DMS153 treated with DMSO at 0.1 percent for 48 hours (cell line): ENCODE measurements around the gene CRIP1.

ENCODE experiments used
- DNase-seq: peaks from one replicate; lab custom pipeline; 2025; ENCODE audit not compliant: unreplicated experiment; lab: John Stamatoyannopoulos, UW

CRIP1 gene

DNA sequence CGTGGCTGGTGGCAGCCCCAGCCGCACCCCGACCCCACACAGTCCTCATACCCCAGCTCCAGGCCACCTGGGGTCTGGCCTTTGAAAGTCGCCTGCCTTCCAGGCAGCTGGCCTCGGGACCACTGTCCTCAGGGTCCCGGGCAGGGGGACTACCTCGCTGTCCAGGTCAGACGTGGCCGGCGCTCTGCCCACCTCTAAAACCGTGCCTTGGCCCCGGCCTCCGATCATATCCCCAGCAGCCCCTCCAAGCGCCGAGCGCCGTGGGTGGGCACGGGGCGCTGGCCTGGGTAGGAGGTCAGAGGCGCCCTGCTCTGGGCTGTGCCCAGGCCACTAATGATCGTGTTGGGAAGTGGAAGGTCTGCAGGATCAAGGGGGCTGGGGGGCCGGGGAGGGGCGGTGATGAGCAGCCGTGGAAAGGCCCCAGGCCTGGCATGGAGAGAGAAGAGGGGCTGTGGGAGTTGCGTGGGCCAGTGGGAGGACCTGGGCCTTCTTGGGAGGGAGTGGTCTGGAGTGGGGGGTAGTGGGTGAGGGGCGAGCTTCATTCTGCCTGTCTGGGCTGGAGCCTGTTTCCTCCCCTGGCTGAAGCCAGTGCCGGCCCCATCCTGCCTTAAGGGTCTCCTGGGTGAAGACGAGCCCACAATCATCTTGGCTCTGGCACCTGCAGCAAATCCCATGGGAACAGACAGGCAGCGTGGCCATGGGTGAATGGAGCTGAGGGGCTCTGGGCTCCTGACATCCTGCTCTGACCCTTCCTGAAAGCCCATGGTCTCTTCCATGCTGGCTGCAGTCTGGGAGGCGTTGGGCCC, 44.6 kb downstream of the CRIP1 start:
- DNase-seq: no peak

DNA sequence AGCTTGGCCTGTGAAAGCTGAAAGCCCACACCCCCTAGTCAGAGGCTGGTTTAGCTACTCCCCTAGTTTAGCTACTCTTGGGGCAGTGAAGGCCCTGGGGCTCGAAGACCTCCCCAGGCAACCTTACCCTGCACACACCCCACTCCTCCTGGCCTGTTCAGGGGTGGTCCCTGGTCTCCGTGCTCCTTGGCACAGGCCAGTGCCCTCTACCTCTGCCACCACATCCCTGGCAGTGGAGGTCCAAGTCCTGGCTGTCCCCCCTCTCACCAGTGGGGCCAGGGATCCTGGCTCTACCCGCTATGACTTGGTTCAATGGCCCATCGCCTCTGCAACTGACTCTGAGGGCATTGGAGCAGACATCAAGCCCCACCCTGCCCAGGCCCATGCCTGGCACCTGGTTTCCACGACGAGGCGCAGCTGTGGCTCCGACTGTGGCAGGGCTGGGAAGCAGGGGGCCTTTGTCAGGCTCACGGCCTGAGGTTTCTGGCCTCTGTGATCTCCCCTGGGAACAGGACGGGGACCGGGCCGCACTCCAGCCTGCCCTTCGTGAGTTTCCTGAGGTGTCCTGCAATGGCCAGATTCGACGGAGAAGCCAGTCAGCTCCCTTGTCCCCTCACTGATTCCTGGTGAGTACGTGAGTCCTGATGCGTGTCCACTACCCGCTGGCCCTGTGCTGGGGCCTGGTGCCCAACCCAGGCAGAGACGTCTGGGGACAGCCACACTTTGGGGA, 45.4 kb downstream of the CRIP1 start:
- DNase-seq: no peak

DNA sequence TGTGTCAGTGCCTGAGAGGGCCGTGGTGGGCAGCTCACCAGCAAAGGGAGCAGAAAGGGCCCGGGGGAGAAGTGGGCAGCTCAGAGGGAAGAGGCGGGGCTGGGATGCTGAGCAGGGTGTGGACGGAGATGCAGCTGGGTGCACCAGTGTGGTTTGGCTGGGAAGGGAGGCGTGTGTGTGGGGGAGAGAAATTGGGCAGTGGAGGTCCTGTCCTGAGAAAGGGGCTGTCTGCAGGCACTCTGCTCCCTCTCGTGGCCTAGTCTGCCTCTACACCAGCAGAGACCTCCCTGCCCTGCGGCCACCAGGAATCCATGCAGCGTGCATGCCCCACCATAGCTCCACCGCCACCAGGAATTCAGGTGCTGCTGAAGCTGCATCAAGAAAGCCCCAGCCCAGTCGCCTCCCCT, 46.1 kb downstream of the CRIP1 start:
- DNase-seq: no peak

DNA sequence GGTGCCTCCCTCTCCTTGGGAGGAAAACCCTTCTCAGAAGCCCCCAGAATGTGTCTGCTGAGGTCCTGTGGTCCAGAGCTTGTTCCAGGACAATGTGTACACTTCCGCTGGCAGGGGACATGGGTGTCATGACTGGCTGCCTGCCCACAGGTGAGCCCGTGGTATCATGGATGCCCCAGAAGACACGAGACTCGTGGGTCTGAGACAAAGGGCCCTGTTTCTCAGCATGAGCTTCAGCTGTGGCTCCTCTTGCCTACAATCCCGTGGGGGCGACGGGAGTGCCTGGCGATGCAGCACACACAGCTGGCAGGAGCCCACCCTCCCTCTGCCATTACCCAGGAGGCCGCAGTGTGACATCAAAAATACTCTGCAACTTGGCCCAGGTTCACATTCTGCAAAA, 46.7 kb downstream of the CRIP1 start:
- DNase-seq: no peak

DNA sequence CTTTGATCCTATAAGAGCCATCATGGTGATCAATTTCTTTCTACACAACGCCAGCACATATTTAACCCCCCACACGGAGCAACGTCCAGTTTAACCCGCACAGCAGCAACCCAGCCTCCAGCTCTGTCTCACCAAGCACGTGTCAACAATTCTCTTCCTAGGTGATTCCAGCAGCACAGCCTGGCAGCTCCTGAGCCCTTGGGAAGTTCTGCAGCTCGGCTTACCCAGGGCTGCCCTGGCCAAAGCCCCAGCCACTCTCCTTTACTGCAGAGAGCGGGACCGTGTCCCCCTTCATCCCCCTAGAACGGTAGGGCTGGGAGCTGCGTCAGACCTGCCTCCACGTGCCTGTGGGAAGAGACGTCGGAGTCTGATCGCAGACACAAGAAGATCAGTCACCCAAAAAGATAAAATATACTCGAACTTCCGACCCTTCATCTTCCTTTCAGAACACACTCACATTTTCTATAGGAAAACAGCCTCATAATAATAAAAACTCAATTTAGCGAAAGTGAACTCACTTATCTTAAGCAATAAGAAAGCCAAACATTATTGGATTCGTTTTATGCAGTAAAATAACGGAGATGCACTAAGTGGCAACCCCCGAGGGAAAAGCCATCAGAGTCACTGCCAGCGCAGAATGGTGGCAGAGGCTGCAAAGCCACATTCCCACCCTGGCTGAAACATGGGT, 47.3 kb downstream of the CRIP1 start:
- DNase-seq: no peak

DNA sequence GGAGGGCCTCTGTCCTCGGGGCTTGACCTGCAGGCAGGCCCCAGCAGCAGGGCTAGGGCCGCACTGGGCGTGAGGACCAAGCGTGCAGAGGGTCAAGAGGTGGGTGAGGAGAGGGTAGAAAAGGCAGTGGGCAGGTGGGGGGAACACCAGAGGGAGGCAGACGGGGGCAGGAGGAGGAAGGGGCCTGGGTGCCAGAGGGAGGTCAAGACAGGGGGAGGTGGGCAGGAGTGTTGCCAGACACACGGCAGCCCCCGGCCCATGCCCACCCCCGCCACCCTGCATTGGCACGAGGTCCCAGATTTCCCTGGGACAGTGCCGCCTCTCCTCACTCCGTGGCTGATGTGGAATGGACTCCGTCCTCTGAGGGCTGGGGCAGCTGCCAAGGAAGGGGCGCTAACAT, 47.9 kb downstream of the CRIP1 start:
- DNase-seq: no peak

DNA sequence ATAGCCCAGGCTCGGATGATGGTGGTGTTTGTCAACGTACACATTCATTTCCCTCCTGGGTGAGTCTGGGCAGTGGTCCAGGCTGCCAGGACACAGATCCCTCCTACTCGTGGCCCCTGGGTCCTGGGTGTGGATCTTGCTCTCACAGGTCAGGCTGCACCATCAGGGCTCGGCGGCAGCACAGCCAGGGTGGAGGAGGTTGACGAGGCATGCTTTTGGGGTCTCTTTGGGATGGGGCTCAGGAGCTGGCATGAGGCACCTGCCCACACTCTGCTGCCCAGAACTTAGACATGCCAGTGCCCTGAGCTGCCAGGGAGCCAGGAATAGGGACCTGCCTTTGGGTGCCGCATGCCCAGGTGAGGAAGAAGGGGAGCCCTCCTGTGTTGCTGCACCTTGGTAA, 49.4 kb downstream of the CRIP1 start:
- DNase-seq: no peak

DNA sequence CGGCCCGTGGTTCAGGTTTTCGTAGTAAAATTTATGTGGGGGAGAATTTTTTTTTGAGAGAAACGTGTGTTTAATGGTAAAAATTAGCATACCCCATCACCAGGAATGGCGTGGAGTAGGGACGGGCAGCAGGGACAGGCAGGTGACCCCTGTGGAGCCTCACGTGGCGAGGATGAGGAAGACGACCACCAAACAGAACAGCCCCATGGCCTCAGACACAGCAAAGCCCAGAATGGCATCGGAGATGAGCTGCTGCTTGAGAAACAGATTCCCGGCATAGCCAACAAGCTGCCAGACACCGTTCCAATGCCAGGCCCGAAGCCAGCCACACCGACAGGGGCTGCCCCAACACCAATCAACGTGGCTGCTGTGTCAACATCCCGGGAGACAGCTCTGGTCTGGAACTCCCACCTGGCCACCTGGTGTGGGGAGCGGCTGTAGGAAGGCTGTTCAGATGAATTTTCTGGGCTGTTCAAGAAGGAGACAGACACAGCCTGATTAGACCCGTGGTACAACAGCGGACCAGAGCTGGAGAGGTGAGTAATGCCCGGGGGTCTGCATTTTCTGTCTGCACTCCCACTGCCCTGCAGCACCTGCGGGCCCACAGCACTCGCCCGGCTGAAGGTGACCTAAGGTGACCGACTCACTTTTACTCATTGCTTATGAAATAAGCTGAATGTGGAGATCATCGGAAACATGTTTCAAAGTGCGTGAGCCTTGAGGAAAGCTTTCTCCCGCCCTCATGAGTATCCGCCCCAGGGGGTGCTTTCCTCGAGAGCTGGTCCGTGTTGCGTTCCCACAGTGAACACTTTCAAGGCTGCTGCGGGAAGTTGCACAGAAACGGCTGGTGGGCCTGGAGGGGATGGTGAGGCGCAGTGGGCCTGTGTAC, 50.2 kb downstream of the CRIP1 start:
- DNase-seq: no peak

DNA sequence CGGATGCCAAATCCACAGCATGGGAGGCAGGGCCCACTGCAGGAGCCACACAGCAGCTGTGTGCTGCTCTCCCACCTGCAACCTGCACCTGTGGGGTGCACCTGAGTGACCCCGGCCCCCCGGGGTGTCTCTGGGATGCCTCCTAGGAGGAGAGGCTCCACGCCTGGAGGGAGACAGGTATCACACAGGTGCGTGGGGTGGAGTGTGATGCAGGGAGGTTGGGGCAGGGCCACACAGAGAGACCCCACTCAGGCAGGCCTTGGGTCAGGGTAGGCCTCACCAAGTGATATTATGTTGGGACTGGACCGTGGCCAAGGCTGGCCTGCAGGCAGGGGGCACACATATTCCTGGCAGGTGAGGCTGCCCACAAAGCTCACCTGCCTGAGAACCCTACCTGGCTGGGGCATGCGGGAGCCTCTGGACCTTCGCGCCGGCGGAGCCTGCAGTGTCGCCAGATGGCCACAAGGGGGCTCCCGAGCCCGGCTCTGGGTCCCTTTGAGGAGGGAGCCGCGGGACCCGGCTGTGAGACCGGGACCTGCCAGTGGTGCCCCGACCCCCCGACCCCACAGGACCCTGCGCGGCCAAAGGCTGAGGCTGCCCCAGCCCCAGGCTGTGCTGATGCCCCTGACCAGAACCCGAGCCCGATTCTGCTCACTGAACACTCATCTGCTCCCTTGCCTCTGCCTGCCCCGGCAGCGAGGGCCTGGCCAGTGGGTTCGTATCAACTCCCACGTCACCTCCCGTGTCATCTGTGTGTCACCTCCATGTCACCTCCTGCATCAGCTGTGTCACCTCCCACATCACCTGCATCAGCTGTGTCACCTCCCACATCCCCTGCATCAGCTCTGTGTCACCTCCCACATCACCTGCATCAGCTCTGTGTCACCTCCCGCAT, 51.1 kb downstream of the CRIP1 start:
- DNase-seq: no peak
